PC-9 (cell line): Measurements from ENCODE around the gene TNNI3K.

Experiments
- CTCF ChIP-seq: fragments of 200-600 bp; sonication (generic); conservative IDR thresholded peaks from 2 replicates; pipeline ENCODE4 v1.6.1; 2017; ENCODE audit warnings: mixed run types, antibody characterized with exemption, mild to moderate bottlenecking, moderate library complexity
- EZH2 ChIP-seq: fragments of 200-600 bp; sonication (generic); IDR thresholded peaks from 2 replicates; pipeline ENCODE4 v1.8.0; 2017; ENCODE audit warnings: antibody characterized with exemption, low read depth

DNA sequence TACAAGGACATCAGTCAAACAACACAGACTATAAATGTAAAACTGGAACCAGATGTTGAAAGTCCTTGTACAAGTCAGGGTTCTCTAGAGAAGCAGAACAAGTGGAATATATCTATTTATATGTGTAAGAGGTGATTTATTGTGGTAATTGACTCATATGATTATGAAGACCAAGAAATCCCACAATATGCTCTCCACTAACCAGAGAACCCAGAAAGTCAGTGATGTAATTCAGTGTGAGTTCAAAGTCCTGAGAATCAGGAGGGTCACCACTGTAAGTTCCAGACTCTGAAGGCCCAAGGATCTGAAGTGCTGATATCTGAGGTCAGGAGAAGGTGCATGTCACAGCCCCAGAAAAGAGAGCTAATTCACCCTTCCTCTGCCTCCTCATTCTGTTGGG is 220.2 kb downstream of the TNNI3K start:
- TF ChIP-seq CTCF (no peak), EZH2 (no peak)
